Measurements from ENCODE around the gene CC2D2A.

GRCh38 chr4:15545371-15545770 lies 75.7 kb downstream of the CC2D2A start:
- TF ChIP-seq POLR2AphosphoS5 (IDR thresholded peaks at IDR 0.05; ENCODE audit: low read depth, low read length) (no peak), POLR2A (IDR thresholded peaks at IDR 0.05; ENCODE audit: low read depth, low read length) (no peak)
